Measurements from ENCODE around the gene ZBTB42. TPM values are rescaled to one million over a fixed set of nuclear protein-coding genes. Genes with fewer than 3 reads are reported as not detected.
A peak's percentile ranks its signal among the peaks of the same experiment; 100 is the strongest.

ZBTB42 gene
- total RNA-seq, result 1 to 10 TPM; 2.9 to 3.0 TPM
- polyA plus RNA-seq (2013, experiment 1 of 2), result 3.1 TPM
- polyA plus RNA-seq (2013, experiment 2 of 2), result 2.5 TPM
- total RNA-seq, result 3.1 to 20.9 (median 8.4) reads per million in 172 experiments

- ATAC-seq (ENCODE audit: poor library complexity), result peak; percentile 60
- Histone ChIP-seq H3K4me1 (ENCODE audit: insufficient read depth, low read length) (peaks cover 53% of the 10 kb centered on the region), H3K27ac (ENCODE audit: low read depth in 1 of 2, low read length in 2 of 2) (peak within 1 kb of the TSS; percentile 50 to 82), H3K27me3 (ENCODE audit: control insufficient read depth in 1 of 2, insufficient read depth in 2 of 2, low read length in 2 of 2) (no peaks in the 10 kb centered on the region), H3K36me3 (ENCODE audit: insufficient read depth, low read length) (no peaks in the 10 kb centered on the region), H3K9me3 (ENCODE audit: control insufficient read depth in 1 of 2, insufficient read depth in 1 of 2, low read length in 2 of 2) (no peaks in the 10 kb centered on the region), H3K4me3 (ENCODE audit: low read length) (peak within 1 kb of the TSS; percentile 65)
- H3K4me3 Mint-ChIP-seq, result peak within 1 kb of the TSS; percentile 94
- peaks cover 35% of the 10 kb centered on the region for H3K4me1 Mint-ChIP-seq (ENCODE audit: low read depth)
- intact Hi-C loops (cut with DNase I, micrococcal nuclease), result loop anchor here in 1 of 2 experiments (1.0 kb wide), 2 partner anchors 25 to 48 kb away; partner anchors contain the start of gene SIVA1
- no peak for TF ChIP-seq CTCF (IDR thresholded peaks at IDR 0.05)
- no peaks in the 10 kb centered on the region for H3K9me3 Mint-ChIP-seq
- CTCF ChIA-PET, result interaction anchor here (1.5 to 2.4 kb wide), 3 partner anchors 25 to 48 kb away, joined by 5 to 16 read pairs (median 14); partner anchors contain the start of gene SIVA1
- POLR2A ChIA-PET, result interaction anchor here (0.5 to 2.6 kb wide), 25 partner anchors 8 to 1466 kb away, joined by 3 to 30 read pairs (median 3); partner anchors contain the start of genes ADSS1, CDCA4, GPR132 and INF2
- H3K27me3 Mint-ChIP-seq, result no peaks in the 10 kb centered on the region
- H3K27ac Mint-ChIP-seq, result peak within 1 kb of the TSS; percentile 79
- peak; percentile 45 to 91 (median 71) for DNase-seq
- no peaks in the 10 kb centered on the region for H3K36me3 Mint-ChIP-seq (ENCODE audit: low read depth)
Observed at GRCh38 chr14:104800771-104801519, at the start of gene ZBTB42. TSS of gene ZBTB42 (plus strand) at chr14:104801101. CDS start at chr14:104801198, 97 bp downstream.

GRCh38 chr14:104751539-104752422, 49.1 kb upstream of the ZBTB42 start:
- H3K9me3 Mint-ChIP-seq, result no peaks in the 10 kb centered on the region
- no peak for ATAC-seq (ENCODE audit: poor library complexity)
- H3K4me3 Mint-ChIP-seq, result peak overlapping the region; percentile 96
- Histone ChIP-seq H3K9me3 (ENCODE audit: control insufficient read depth in 1 of 2, insufficient read depth in 1 of 2, low read length in 2 of 2) (no peaks in the 10 kb centered on the region), H3K36me3 (ENCODE audit: insufficient read depth, low read length) (peaks cover 17% of the 10 kb centered on the region), H3K27ac (ENCODE audit: low read depth in 1 of 2, low read length in 2 of 2) (peak overlapping the region; percentile 50 to 52), H3K27me3 (ENCODE audit: control insufficient read depth in 1 of 2, insufficient read depth in 2 of 2, low read length in 2 of 2) (no peaks in the 10 kb centered on the region), H3K4me3 (ENCODE audit: low read length) (peak overlapping the region; percentile 93), H3K4me1 (ENCODE audit: insufficient read depth, low read length) (peaks cover 38% of the 10 kb centered on the region)
- H3K27me3 Mint-ChIP-seq, result no peaks in the 10 kb centered on the region
- intact Hi-C loops (cut with DNase I, micrococcal nuclease), result loop anchor here (1.0 to 10.0 kb wide), 7 partner anchors 17 to 1037 kb away; partner anchors contain the start of genes CDCA4 (in 1 of the 2), INF2 (in 1 of the 2), XRCC3 (in 1 of the 2) and ZFYVE21 (in 1 of the 2)
- CTCF ChIA-PET, result interaction anchor here (1.0 to 2.6 kb wide), 4 partner anchors 17 to 75 kb away, joined by 4 to 15 read pairs (median 8); partner anchors contain the start of gene ZBTB42
- POLR2A ChIA-PET, result interaction anchor here (1.0 to 2.6 kb wide), 21 partner anchors 17 to 563 kb away, joined by 3 to 30 read pairs (median 5); partner anchors contain the start of genes ADSS1, AKT1, BRF1 and CDCA4
- H3K4me1 Mint-ChIP-seq (ENCODE audit: low read depth), result peaks cover 32% of the 10 kb centered on the region
- peaks cover 36% of the 10 kb centered on the region for H3K36me3 Mint-ChIP-seq (ENCODE audit: low read depth)
- no peak for TF ChIP-seq CTCF (IDR thresholded peaks at IDR 0.05)
- H3K27ac Mint-ChIP-seq, result peak overlapping the region; percentile 97
- DNase-seq, result peak in 4 of 14 experiments; percentile 5 to 69 (median 32)

GRCh38 chr14:104752423-104752734, 48.5 kb upstream of the ZBTB42 start:
- ATAC-seq (ENCODE audit: poor library complexity), result no peak
- Histone ChIP-seq H3K4me1 (ENCODE audit: insufficient read depth, low read length) (peaks cover 41% of the 10 kb centered on the region), H3K27ac (ENCODE audit: low read depth in 1 of 2, low read length in 2 of 2) (peak overlapping the region; percentile 50 to 52), H3K4me3 (ENCODE audit: low read length) (peak overlapping the region; percentile 93), H3K9me3 (ENCODE audit: control insufficient read depth in 1 of 2, insufficient read depth in 1 of 2, low read length in 2 of 2) (no peaks in the 10 kb centered on the region), H3K27me3 (ENCODE audit: control insufficient read depth in 1 of 2, insufficient read depth in 2 of 2, low read length in 2 of 2) (no peaks in the 10 kb centered on the region), H3K36me3 (ENCODE audit: insufficient read depth, low read length) (peaks cover 23% of the 10 kb centered on the region)
- H3K4me3 Mint-ChIP-seq, result peak overlapping the region; percentile 96
- DNase-seq, result no peak
- peaks cover 37% of the 10 kb centered on the region for H3K4me1 Mint-ChIP-seq (ENCODE audit: low read depth)
- H3K9me3 Mint-ChIP-seq, result no peaks in the 10 kb centered on the region
- no peaks in the 10 kb centered on the region for H3K27me3 Mint-ChIP-seq
- ChIA-PET POLR2A (interaction anchor here (0.6 to 2.6 kb wide), 23 partner anchors 16 to 587 kb away, joined by 3 to 30 read pairs (median 5); partner anchors contain the start of genes ADSS1, AKT1, BRF1 and CDCA4), CTCF (interaction anchor here (1.0 to 2.6 kb wide), 4 partner anchors 16 to 74 kb away, joined by 4 to 15 read pairs (median 8); partner anchors contain the start of gene ZBTB42)
- H3K36me3 Mint-ChIP-seq (ENCODE audit: low read depth), result peaks cover 42% of the 10 kb centered on the region
- intact Hi-C loops (cut with DNase I, micrococcal nuclease), result loop anchor here (1.0 to 10.0 kb wide), 7 partner anchors 16 to 1038 kb away; partner anchors contain the start of genes CDCA4 (in 1 of the 2), INF2 (in 1 of the 2), XRCC3 (in 1 of the 2) and ZFYVE21 (in 1 of the 2)
- no peak for TF ChIP-seq CTCF (IDR thresholded peaks at IDR 0.05)
- H3K27ac Mint-ChIP-seq, result peak overlapping the region; percentile 97
